KMS-11 (cell line): ENCODE measurements around the gene TMEM200A.
"Not testable (repeated sequence)": the region's sequence is repeated elsewhere in the genome, so short reads cannot be mapped to it uniquely, and the experiment has no call there.

Experiments
- H2AFZ ChIP-seq: fragments of 200-600 bp; sonication (generic); 2 replicates; pipeline ENCODE4 v1.6.1; 2016; ENCODE audit warnings: antibody characterized with exemption, mixed run types, low read depth
- H3K27ac ChIP-seq: fragments of 200-600 bp; sonication (generic); 2 replicates; pipeline ENCODE4 v1.6.1; 2016; ENCODE audit warnings: mild to moderate bottlenecking, mixed run types
- H3K27me3 ChIP-seq: fragments of 200-600 bp; sonication (generic); 2 replicates; pipeline ENCODE4 v1.6.1; 2017; ENCODE audit warnings: mild to moderate bottlenecking, low read depth, mixed run types, moderate library complexity; ENCODE audit not compliant: insufficient read depth
- H3K36me3 ChIP-seq: fragments of 200-600 bp; sonication (generic); 2 replicates; pipeline ENCODE4 v1.6.1; 2017; ENCODE audit warnings: mild to moderate bottlenecking, mixed run types; ENCODE audit not compliant: insufficient read depth
- H3K4me1 ChIP-seq: fragments of 200-600 bp; sonication (generic); 2 replicates; pipeline ENCODE4 v1.6.1; 2016; ENCODE audit warnings: mild to moderate bottlenecking, low read depth, mixed run types; ENCODE audit not compliant: poor library complexity, severe bottlenecking
- H3K4me2 ChIP-seq: fragments of 200-600 bp; sonication (generic); 2 replicates; pipeline ENCODE4 v1.7.0; 2016; ENCODE audit warnings: mild to moderate bottlenecking, mixed run types
- H3K4me3 ChIP-seq: fragments of 200-600 bp; sonication (generic); IDR thresholded peaks from 2 replicates; pipeline ENCODE4 v1.6.1; 2017; ENCODE audit warnings: low read depth, low read length, mixed read lengths; ENCODE audit not compliant: insufficient read depth
- H3K79me2 ChIP-seq: fragments of 200-600 bp; sonication (generic); 2 replicates; pipeline ENCODE4 v1.6.1; 2016; ENCODE audit warnings: low read depth, mixed run types; ENCODE audit not compliant: insufficient read depth
- H3K9ac ChIP-seq: fragments of 200-600 bp; sonication (generic); 2 replicates; pipeline ENCODE4 v1.6.1; 2016; ENCODE audit warnings: mild to moderate bottlenecking, mixed run types
- H4K20me1 ChIP-seq: fragments of 200-600 bp; sonication (generic); 2 replicates; pipeline ENCODE4 v1.6.1; 2016; ENCODE audit warnings: mild to moderate bottlenecking, mixed run types; ENCODE audit not compliant: insufficient read depth
- CTCF ChIP-seq: fragments of 200-600 bp; sonication (generic); conservative IDR thresholded peaks from 2 replicates; pipeline ENCODE4 v1.6.1; 2017; ENCODE audit warnings: low read depth, mild to moderate bottlenecking, antibody characterized with exemption, low read length, moderate library complexity, mixed read lengths

The TMEM200A gene

GRCh38 chr6:130326496-130326895 lies 39.3 kb upstream of the TMEM200A start:
- Histone ChIP-seq H3K4me2 (no peak overlapping the region), H3K4me1 (no peaks in the 10 kb centered on the region), H3K27ac (no peak overlapping the region), H3K9ac (no peak overlapping the region), H3K4me3 (no peak overlapping the region), H3K36me3 (no peaks in the 10 kb centered on the region), H2AFZ (no peak overlapping the region), H3K27me3 (no peaks in the 10 kb centered on the region), H3K79me2 (no peaks in the 10 kb centered on the region), H4K20me1 (no peaks in the 10 kb centered on the region)
- TF ChIP-seq CTCF = no peak

GRCh38 chr6:130337534-130337933 lies 28.3 kb upstream of the TMEM200A start:
- Histone ChIP-seq H4K20me1 (no peaks in the 10 kb centered on the region), H3K27me3 (no peaks in the 10 kb centered on the region), H3K4me2 (no peak overlapping the region), H3K4me1 (no peaks in the 10 kb centered on the region), H3K4me3 (no peak overlapping the region), H3K36me3 (no peaks in the 10 kb centered on the region), H2AFZ (no peak overlapping the region), H3K9ac (no peak overlapping the region), H3K27ac (no peak overlapping the region), H3K79me2 (no peaks in the 10 kb centered on the region)
- no peak for TF ChIP-seq CTCF

GRCh38 chr6:130346324-130346723 lies 19.5 kb upstream of the TMEM200A start:
- H3K4me3 ChIP-seq, H3K36me3 ChIP-seq, H3K9ac ChIP-seq: not testable (repeated sequence)

GRCh38 chr6:130354322-130354721 lies 11.5 kb upstream of the TMEM200A start:
- Histone ChIP-seq H3K4me1 (no peaks in the 10 kb centered on the region), H4K20me1 (no peaks in the 10 kb centered on the region), H2AFZ (no peak overlapping the region), H3K79me2 (no peaks in the 10 kb centered on the region), H3K4me2 (no peak overlapping the region), H3K36me3 (no peaks in the 10 kb centered on the region), H3K9ac (no peak overlapping the region), H3K27ac (no peak overlapping the region), H3K27me3 (no peaks in the 10 kb centered on the region), H3K4me3 (no peak overlapping the region)
- TF ChIP-seq CTCF = no peak

More at GRCh38 chr6:130346324-130346723, 19.5 kb upstream of the TMEM200A start:
- H3K79me2 ChIP-seq, H2AFZ ChIP-seq, H3K27me3 ChIP-seq, H4K20me1 ChIP-seq, H3K4me1 ChIP-seq, H3K27ac ChIP-seq, H3K4me2 ChIP-seq: not testable (repeated sequence)

GRCh38 chr6:130355572-130355971 lies 10.2 kb upstream of the TMEM200A start:
- Histone ChIP-seq H3K4me2 (no peak overlapping the region), H3K36me3 (no peaks in the 10 kb centered on the region), H3K4me3 (no peak overlapping the region), H3K79me2 (no peaks in the 10 kb centered on the region), H3K27me3 (no peaks in the 10 kb centered on the region), H3K9ac (no peak overlapping the region), H4K20me1 (no peaks in the 10 kb centered on the region), H2AFZ (no peak overlapping the region), H3K4me1 (no peaks in the 10 kb centered on the region), H3K27ac (no peak overlapping the region)
- TF ChIP-seq CTCF = no peak
